ENCODE data around the gene CATSPERE. TPM values are rescaled to one million over a fixed set of nuclear protein-coding genes. Genes with fewer than 3 reads are reported as not detected.
"Not testable (repeated sequence)": the region's sequence is repeated elsewhere in the genome, so short reads cannot be mapped to it uniquely, and the experiment has no call there.

Gene CATSPERE
- polyA plus RNA-seq, 4 donors = 0.19 to 0.74 TPM; not detected in 2

GRCh38 chr1:244674446-244674845 lies 213.4 kb downstream of the CATSPERE start:
- Histone ChIP-seq H3K27ac (ENCODE audit: low read depth in 1 of 3, low read length in 2 of 3) (no peak overlapping the region), H3K27me3 (ENCODE audit: control insufficient read depth in 3 of 3, insufficient read depth in 3 of 3, low read length in 3 of 3) (no peaks in the 10 kb centered on the region), H3K4me1 (ENCODE audit: control insufficient read depth in 3 of 3, insufficient read depth in 2 of 3, low read depth in 1 of 3, low read length in 2 of 3) (no peaks in the 10 kb centered on the region), H3K36me3 (ENCODE audit: control insufficient read depth in 3 of 3, insufficient read depth in 2 of 3, low read depth in 1 of 3, low read length in 3 of 3) (peaks cover 0 to 8% (median 3%) of the 10 kb centered on the region in 3 donors), H3K4me3 (ENCODE audit: low read depth in 1 of 3, low read length in 3 of 3) (no peak overlapping the region), H3K9me3 (ENCODE audit: control insufficient read depth in 2 of 2, insufficient read depth in 1 of 2, low read depth in 1 of 2, low read length in 1 of 2) (no peaks in the 10 kb centered on the region)
- FAIRE-seq (no peak), DNase-seq (no peak)
- WGBS, 3 donors = 71 to 72% (median 72%) methylated on average over 4 of the region's 4 CpGs

GRCh38 chr1:244675167-244675566 lies 214.1 kb downstream of the CATSPERE start:
- DNase-seq = no peak
- Histone ChIP-seq H3K4me3 (ENCODE audit: low read depth in 1 of 3, low read length in 3 of 3) (no peak overlapping the region), H3K27me3 (ENCODE audit: control insufficient read depth in 3 of 3, insufficient read depth in 3 of 3, low read length in 3 of 3) (no peaks in the 10 kb centered on the region), H3K9me3 (ENCODE audit: control insufficient read depth in 2 of 2, insufficient read depth in 1 of 2, low read depth in 1 of 2, low read length in 1 of 2) (no peaks in the 10 kb centered on the region), H3K36me3 (ENCODE audit: control insufficient read depth in 3 of 3, insufficient read depth in 2 of 3, low read depth in 1 of 3, low read length in 3 of 3) (peaks cover 0 to 9% (median 3%) of the 10 kb centered on the region in 3 donors), H3K4me1 (ENCODE audit: control insufficient read depth in 3 of 3, insufficient read depth in 2 of 3, low read depth in 1 of 3, low read length in 2 of 3) (no peaks in the 10 kb centered on the region), H3K27ac (ENCODE audit: low read depth in 1 of 3, low read length in 2 of 3) (no peak overlapping the region)
- WGBS, 3 donors = 94 to 97% (median 95%) methylated on average over 2 of the region's 2 CpGs
- FAIRE-seq = no peak

- DNase-seq (peak in 1 of 2 donors; percentile 7), FAIRE-seq (no peak)
- H3K27ac ChIP-seq (ENCODE audit: low read depth in 1 of 3, low read length in 2 of 3) = peak overlapping the region in 1 of 3 donors; percentile 36
- H3K9me3 ChIP-seq (ENCODE audit: control insufficient read depth in 2 of 2, insufficient read depth in 1 of 2, low read depth in 1 of 2, low read length in 1 of 2) = no peaks in the 10 kb centered on the region
- no peaks in the 10 kb centered on the region for H3K27me3 ChIP-seq (ENCODE audit: control insufficient read depth in 3 of 3, insufficient read depth in 3 of 3, low read length in 3 of 3)
- H3K4me1 ChIP-seq (ENCODE audit: control insufficient read depth in 3 of 3, insufficient read depth in 2 of 3, low read depth in 1 of 3, low read length in 2 of 3) = no peaks in the 10 kb centered on the region
- no peak overlapping the region for H3K4me3 ChIP-seq (ENCODE audit: low read depth in 1 of 3, low read length in 3 of 3)
- 58 to 74% (median 65%) methylated on average over 6 of the region's 6 CpGs for WGBS, 3 donors
- peaks cover 0 to 7% (median 0%) of the 10 kb centered on the region in 3 donors for H3K36me3 ChIP-seq (ENCODE audit: control insufficient read depth in 3 of 3, insufficient read depth in 2 of 3, low read depth in 1 of 3, low read length in 3 of 3)
These were observed 217.6 kb downstream of the CATSPERE start for GRCh38 chr1:244678697-244679096.

- Histone ChIP-seq H3K36me3 (ENCODE audit: control insufficient read depth in 3 of 3, insufficient read depth in 2 of 3, low read depth in 1 of 3, low read length in 3 of 3) (peaks cover 0 to 7% (median 0%) of the 10 kb centered on the region in 3 donors), H3K4me3 (ENCODE audit: low read depth in 1 of 3, low read length in 3 of 3) (no peak overlapping the region), H3K27ac (ENCODE audit: low read depth in 1 of 3, low read length in 2 of 3) (no peak overlapping the region), H3K9me3 (ENCODE audit: control insufficient read depth in 2 of 2, insufficient read depth in 1 of 2, low read depth in 1 of 2, low read length in 1 of 2) (no peaks in the 10 kb centered on the region), H3K4me1 (ENCODE audit: control insufficient read depth in 3 of 3, insufficient read depth in 2 of 3, low read depth in 1 of 3, low read length in 2 of 3) (no peaks in the 10 kb centered on the region), H3K27me3 (ENCODE audit: control insufficient read depth in 3 of 3, insufficient read depth in 3 of 3, low read length in 3 of 3) (no peaks in the 10 kb centered on the region)
- 90 to 100% (median 93%) methylated on average over 1 of the region's 1 CpG for WGBS, 3 donors
- no peak for DNase-seq
- FAIRE-seq = no peak
These were observed 219.6 kb downstream of the CATSPERE start for GRCh38 chr1:244680667-244681066.

GRCh38 chr1:244682087-244682486 lies 221.0 kb downstream of the CATSPERE start:
- FAIRE-seq; H3K27ac ChIP-seq (ENCODE audit: low read depth in 1 of 3, low read length in 2 of 3); H3K36me3 ChIP-seq (ENCODE audit: control insufficient read depth in 3 of 3, insufficient read depth in 2 of 3, low read depth in 1 of 3, low read length in 3 of 3); H3K27me3 ChIP-seq (ENCODE audit: control insufficient read depth in 3 of 3, insufficient read depth in 3 of 3, low read length in 3 of 3); H3K9me3 ChIP-seq (ENCODE audit: control insufficient read depth in 2 of 2, insufficient read depth in 1 of 2, low read depth in 1 of 2, low read length in 1 of 2); H3K4me3 ChIP-seq (ENCODE audit: low read depth in 1 of 3, low read length in 3 of 3); DNase-seq; H3K4me1 ChIP-seq (ENCODE audit: control insufficient read depth in 3 of 3, insufficient read depth in 2 of 3, low read depth in 1 of 3, low read length in 2 of 3): not testable (repeated sequence)
- 93 to 97% (median 95%) methylated on average over 4 of the region's 4 CpGs for WGBS, 3 donors

Other genes with a start within 250 kb of the CATSPERE start
- 10 to 100 TPM; 18.1 to 56.2 (median 27.0) TPM for gene ADSS2, start 9.4 kb upstream of the CATSPERE start, polyA plus RNA-seq
- 10 to 100 TPM; 14.1 to 21.4 (median 17.7) TPM for gene DESI2, start 191.9 kb downstream of the CATSPERE start, polyA plus RNA-seq